Renal pelvis (tissue), 4 donors: ENCODE results near the gene IFNB1. TPM values are rescaled to one million over a fixed set of nuclear protein-coding genes. Genes with fewer than 3 reads are reported as not detected.

Experiments
- DNase-seq: peaks from one replicate; pipeline ENCODE4 v3.0.0-alpha.2; 2013
- polyA plus RNA-seq, 3 donors: library from polyadenylated mRNA; unstranded; fragments of 120-200 nt; gene quantifications; one replicate each; pipeline ENCODE4 v1.2.1, GENCODE V29; 2013; ENCODE audit not compliant: insufficient read length in 3 of 3

The IFNB1 gene
- polyA plus RNA-seq, 3 donors = not detected

GRCh38 chr9:21070906-21071305 lies 6.8 kb downstream of the IFNB1 start:
- no peak for DNase-seq

- DNase-seq = peak; percentile 16
These were observed 7.6 kb downstream of the IFNB1 start for GRCh38 chr9:21070171-21070571.

DNA sequence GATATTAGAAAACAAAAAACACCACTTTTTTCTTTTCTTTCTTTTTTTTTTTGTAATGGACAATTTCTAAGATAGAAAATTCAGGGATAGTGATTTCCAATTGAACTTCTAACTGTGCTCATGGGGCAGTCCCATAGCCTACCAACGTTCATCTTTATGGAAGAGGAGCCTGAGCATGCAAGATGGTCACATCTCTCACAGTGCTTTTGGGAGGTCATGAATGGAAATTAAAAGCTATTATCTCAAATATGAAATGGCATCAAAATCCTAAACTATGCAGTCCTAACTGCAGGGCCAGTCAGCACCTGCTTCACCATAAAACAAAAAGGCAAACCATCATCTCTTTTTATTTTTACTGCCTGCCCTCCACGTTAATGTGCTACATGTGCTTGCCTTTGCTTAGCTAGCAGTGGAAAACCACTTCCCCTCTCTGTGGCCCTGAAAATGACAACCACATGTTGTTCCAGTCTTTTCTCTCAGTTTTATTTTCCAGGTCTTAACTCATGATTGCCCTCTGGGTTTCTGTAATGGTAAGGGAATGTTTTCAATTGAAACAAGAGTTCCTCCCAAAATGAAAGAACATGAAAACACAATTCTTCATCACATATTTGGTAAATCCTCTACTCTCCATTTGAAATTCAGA lies 16.7 kb downstream of the IFNB1 start:
- no peak for DNase-seq

DNA sequence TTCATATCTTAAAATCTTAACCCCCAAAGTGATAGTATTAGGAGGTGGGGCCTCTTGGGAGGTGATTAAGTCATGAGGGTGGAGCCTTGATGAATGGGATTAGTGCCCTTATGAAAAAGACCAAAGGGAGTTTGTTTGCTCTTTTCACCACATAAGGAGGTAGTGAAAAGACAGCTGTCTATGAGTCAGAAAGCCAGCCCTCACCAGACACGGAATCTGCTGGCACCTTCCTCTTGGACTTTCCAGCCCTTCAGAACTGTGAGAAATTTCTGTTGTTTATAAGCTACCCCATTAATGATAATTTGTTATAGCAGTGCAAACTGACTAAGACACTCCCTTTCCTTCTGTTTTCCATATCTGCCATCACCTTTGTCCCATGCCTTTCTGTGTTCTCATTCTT lies 20.8 kb downstream of the IFNB1 start:
- no peak for DNase-seq

- no peak for DNase-seq
These were observed 23.9 kb downstream of the IFNB1 start for GRCh38 chr9:21053851-21054250.

DNA sequence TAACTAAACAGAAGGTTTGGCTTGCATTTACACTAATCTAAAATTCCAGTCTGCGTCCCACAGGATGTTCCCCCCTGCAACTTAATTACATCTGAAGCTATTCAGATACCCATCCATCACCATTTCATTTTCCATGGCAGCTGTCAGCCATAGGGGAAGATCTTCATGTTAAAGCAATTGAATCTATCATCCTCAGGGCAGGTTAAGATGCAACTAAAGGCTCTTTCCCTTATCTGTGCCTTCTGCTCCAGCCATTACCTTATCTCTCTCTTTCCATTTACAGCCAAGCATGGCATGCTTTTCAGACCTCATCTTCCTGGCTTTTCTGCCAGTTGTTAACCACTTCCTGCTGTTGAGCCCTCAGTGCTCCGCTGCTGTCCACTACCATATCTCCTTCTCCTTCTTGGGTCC lies 30.5 kb downstream of the IFNB1 start:
- no peak for DNase-seq

DNA sequence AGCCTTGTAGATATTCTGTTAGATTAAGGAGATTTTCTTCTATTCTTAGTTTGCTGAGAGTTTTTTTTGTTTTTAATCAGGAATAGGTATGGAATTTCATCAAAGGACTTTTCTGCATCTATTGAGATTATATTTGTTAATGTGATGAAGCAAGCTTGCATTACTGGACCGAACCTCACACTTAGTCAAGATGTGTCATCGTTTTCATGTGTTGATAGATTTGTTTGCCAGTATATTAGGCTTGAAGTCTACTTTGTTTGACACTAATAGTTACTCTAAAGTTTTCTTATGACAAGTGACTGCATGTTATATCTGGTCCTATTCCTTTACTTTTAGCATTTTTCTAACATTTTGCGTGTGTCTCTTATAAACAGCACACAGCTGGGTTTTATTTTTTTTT lies 33.9 kb downstream of the IFNB1 start:
- DNase-seq = no peak

- DNase-seq = no peak
These were observed 35.3 kb downstream of the IFNB1 start for GRCh38 chr9:21042466-21042865.

DNA sequence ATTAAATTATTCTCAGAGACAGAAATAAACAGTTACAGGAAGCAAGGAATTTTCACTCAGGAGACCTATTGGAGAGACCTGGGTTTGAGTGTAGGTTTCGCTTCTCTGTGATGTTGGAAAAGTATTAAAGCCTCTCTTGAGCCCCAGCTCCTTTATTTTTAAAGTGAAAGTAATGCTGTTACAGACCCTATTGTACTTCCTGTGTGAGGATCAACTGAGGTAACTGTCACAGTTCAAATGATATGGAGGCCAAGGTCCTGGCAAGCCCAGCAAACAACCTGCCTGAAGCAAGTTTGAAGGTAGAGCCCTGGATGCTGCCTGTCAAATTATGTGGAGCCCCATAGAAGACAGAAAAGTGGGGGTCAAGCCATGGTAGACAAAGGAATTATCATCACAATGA lies 38.4 kb downstream of the IFNB1 start:
- no peak for DNase-seq

DNA sequence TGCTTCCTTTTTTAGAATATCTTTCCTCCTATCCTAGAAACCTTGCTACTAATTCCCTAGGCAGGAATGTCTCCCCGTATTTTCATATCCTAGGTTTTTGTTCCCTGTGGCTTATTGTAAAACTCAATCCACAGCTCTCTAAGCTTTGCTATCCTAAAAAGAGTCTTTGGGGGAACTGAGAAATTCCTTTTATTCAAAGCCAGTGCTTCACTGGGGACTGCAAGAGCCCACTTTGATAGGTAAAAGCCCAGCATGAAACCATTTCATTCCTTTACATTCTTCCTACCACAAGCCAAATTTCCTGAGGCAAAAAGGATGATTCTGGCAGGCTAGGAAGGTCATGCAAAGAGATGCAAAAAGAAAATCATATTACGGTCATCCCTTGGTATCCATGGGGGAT lies 40.5 kb downstream of the IFNB1 start:
- DNase-seq = no peak

DNA sequence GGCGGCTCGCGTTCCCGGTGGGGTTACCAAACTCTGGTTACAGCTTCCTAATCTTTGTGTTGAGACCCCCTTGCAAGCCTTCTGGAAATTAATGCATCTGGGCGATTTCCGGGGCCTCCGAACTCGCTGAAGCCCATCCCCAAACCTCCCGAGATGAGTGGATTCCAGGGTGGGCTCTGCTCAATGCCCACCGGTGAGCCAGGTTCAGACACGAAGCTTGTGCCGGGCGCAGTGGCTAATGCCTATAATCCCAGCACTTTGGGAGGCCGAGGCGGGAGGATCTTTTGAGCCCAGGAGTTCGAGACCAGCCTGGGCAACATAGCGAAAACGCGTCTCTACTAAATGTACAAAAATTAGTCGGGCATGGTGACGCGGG lies 45.9 kb downstream of the IFNB1 start:
- DNase-seq = no peak

DNA sequence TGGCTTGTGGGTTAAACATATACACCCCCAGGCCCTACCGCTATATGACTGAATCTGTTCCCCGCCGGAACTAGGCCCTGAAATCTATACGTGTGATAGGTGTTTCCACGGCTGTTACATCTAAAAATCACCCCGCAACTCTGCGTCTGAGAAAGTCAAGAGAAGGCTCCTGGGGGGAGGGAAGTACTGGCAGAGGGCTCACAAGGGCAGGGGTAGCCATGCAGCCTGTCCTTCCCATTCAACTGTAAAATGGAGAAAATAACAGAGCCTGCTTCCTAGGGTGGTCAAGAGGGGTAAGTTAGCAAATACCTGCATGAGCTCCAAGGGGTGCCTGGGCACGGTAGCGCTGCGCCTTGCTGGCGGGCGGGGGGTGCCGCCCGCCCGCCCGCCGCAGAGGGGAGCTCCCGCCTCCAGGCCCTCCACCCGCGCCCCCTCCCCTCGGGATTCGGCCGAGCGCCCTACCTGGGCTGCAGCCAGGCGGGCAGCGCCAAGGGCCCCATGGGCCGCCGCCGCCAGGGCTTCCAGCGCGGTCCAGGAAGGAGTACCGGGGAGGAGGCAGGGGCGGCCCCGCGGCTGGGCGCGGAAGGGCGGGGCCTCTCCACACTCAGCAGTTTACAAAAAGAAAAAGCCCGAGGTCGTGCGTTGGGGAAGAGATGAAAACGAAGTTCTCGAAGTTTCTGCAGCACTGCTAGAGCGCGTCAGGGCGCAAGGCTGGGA lies 46.5 kb downstream of the IFNB1 start, which contains the start of gene HACD4:
HACD4 (minus strand) TSS at position 550 of the 717 bp plus-strand sequence; CDS start at position 500, 50 bp downstream.
- DNase-seq = peak; percentile 37

DNA sequence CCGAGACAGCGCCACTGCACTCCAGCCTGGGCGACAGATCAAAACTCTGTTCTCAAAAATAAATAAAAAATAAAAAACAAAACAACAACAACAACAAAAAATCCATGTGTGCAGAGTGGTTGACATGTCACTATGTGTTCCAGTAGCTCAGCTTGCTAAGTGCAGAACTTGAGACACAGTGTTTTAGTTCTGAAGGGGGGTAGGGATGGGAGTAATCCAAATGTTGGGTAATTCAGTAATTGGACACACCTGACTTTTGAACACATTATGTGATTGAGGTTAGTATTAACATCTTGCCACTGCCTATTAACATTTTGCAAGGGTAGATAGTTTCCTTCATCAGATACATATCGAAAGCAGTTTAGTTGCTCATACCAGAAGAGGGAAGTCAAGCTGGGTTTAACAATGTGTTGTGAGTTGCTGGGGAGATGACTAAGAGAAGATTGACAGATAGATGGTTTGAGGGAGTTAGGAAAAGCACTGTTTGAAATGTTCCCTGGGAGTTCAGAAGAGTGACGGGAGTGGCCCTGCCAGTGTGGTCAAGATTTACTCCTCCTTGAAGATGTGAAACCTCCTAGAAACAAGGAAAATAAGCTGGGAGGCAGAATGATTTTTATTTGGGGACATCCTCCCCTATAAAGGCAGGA lies 47.2 kb downstream of the IFNB1 start:
- DNase-seq = no peak

DNA sequence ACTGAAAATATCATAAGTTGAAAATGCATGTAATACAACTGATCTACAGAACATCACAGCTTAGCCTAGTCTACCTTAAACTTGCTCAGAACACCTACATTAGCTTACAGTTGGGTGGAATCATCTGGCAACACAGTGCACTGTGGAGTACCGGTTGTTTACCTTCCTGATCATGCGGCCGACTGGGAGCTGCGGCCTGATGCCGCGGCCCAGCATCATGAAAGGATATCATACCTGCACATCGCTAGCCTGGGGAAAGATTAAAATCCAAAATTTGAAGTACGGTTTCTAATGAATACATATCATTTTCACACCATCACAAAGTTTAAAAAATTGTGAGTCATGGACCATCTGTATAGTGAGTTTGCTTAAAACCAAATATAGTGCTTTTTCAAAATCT lies 48.1 kb downstream of the IFNB1 start:
- DNase-seq = no peak

GRCh38 chr9:21028466-21028865 lies 49.3 kb downstream of the IFNB1 start:
- no peak for DNase-seq

GRCh38 chr9:21027295-21027694 lies 50.4 kb downstream of the IFNB1 start:
- no peak for DNase-seq

Other genes with a start within 250 kb of the IFNB1 start
- gene HACD4, start 46.3 kb downstream of the IFNB1 start, polyA plus RNA-seq = 1 to 10 TPM; 2.7 to 3.2 (median 3.0) TPM
- not detected for gene IFNW1, start 63.9 kb upstream of the IFNB1 start, polyA plus RNA-seq
- gene IFNA21, start 88.7 kb upstream of the IFNB1 start, polyA plus RNA-seq = under 1 TPM in 1 of 3 donors, not detected in 2; 0.17 TPM
- gene IFNA4, start 109.6 kb upstream of the IFNB1 start, polyA plus RNA-seq = not detected
- gene IFNA7, start 124.3 kb upstream of the IFNB1 start, polyA plus RNA-seq = not detected
- gene IFNA10, start 129.2 kb upstream of the IFNB1 start, polyA plus RNA-seq = not detected
- not detected for gene IFNA16, start 139.4 kb upstream of the IFNB1 start, polyA plus RNA-seq
- not detected for gene IFNA17, start 150.3 kb upstream of the IFNB1 start, polyA plus RNA-seq
- not detected for gene IFNA14, start 162.1 kb upstream of the IFNB1 start, polyA plus RNA-seq
- not detected for gene IFNA5, start 227.4 kb upstream of the IFNB1 start, polyA plus RNA-seq